ENCODE data around the gene MS4A3.

Gene MS4A3, protein sequence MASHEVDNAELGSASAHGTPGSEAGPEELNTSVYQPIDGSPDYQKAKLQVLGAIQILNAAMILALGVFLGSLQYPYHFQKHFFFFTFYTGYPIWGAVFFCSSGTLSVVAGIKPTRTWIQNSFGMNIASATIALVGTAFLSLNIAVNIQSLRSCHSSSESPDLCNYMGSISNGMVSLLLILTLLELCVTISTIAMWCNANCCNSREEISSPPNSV

DNA sequence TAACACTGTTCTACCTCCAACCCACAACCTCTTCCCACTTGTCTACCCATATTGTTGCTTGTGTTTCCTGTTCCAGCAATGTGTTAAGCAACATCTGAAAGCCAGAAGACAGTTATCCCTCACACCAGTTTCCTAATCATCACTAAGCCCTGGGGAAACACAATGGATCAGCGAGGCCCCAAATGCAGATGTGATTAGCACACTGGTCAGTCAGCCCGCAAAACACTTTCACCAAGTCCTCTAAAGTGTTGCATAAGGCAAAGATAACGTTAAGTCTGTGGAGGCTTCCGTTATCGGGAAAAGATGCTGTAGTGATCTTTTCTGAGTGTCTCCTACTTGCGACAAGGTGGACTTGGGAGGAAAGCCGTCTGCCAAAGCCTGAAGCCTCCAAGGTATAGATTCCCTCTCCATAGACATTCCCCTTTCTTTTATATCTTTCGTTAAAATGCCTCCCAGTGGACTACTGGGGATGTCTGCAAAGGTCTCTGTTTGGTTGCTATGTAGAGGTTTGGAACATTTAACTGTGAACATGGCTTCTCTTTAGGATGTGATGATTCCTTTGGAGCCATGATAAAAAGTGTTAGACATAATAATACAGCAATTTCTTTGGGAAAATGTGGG, at the start of gene MS4A3:
MS4A3 (plus strand) TSS at position 317 of the 621 bp plus-strand sequence. CDS start 4,496 bp downstream, outside the sequence.
- TF ChIP-seq GATA3 (IDR thresholded peaks at IDR 0.05; ENCODE audit: low read depth, low read length) = no peak
- TF ChIP-seq GATA2 (IDR thresholded peaks at IDR 0.05; ENCODE audit: low read depth, low read length) = no peak

DNA sequence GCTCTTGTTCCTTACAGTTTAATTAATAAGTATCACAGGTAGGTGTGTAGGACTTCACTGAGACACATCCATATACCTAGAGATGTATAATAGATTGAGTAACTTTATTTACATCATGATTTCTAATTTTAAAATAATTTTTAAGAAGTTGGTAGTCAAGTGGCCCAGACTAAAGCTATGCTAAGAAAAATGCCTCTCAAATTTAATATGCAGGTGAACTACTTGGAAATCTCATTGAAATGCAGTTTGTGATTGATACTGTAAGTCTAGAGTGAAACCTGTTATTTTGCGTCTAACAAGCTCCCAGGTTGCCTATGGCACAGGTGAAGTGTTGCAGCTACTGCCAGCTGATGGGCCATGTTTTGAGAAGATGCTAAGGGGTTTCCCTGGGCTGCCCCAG, 39.6 kb upstream of the MS4A3 start, which contains the start of gene OOSP4B:
OOSP4B (plus strand) TSS at position 301 of the 400 bp plus-strand sequence.
- TF ChIP-seq GATA2 (IDR thresholded peaks at IDR 0.05; ENCODE audit: low read depth, low read length) (no peak), GATA3 (IDR thresholded peaks at IDR 0.05; ENCODE audit: low read depth, low read length) (no peak)

DNA sequence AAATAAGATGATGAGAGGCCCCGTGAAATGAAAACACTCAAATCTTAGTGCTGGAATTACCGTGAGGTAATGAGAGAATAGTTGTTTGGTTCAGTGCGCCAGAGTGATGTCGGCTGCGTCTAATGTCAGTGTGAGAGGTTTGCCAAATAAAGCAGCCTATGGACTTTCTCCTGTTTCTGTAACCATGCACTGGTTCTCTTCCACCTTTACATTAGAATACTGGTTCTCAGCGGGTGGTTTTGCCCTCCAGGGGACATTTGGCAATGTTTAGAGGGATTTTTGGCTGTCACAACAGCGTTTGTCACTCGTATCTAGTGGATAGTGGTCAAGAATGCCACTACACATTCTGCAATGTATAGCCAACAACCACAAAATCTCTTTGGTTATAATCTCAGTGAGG, 38.4 kb upstream of the MS4A3 start:
- TF ChIP-seq GATA3 (IDR thresholded peaks at IDR 0.05; ENCODE audit: low read depth, low read length) (no peak), GATA2 (IDR thresholded peaks at IDR 0.05; ENCODE audit: low read depth, low read length) (no peak)

DNA sequence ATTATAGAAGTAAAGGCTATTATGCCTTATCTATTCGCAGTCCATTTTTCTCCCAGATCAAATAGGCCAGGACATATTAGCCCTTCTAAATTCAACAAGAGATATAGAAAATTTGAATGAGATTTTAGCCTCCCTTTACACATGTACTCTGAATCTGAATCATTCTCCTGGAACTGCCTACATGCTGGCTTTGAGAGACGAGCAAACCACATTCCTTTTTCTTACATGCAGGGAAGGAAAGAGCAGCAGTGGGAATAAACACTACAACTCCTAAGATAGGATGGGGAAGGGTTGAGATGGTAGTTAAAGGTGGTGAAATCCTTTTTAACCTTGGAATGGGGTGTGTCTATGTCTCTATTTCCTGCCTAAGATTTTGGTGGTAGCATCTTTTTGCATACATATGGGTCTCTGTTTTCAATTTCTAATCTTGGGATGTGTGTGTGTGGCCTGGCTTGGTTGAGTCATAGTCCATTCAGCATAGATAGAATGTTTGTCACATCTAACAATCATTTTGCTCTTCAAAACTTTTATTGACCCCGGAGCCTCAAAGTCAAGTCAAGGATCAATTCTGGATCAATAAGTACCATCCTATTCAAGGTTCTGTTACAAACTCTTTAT, 27.3 kb upstream of the MS4A3 start:
- no peak for TF ChIP-seq GATA3 (IDR thresholded peaks at IDR 0.05; ENCODE audit: low read depth, low read length)
- TF ChIP-seq GATA2 (IDR thresholded peaks at IDR 0.05; ENCODE audit: low read depth, low read length) = no peak

DNA sequence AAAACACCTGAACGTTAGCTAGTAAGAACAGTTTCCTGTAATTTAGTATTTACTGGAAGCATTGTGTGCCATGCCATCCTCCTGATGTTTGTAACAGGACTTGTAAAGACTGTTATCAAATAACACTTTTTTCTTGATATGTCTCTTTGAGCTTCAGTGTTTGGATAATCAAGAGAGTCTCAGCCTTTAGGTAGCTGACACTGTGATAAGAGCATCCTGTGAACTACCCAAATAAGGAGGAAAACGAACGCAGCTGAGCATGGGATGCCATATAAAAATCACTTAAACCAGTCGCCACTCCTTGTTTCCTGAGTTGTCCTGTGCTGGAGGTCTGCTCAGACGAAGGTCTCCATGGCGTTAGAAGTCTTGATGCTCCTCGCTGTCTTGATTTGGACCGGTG, 16.4 kb upstream of the MS4A3 start, which contains the start of gene OOSP2:
OOSP2 (plus strand) TSS at position 301 of the 400 bp plus-strand sequence; CDS start at position 352, 51 bp downstream.
- TF ChIP-seq GATA2 (IDR thresholded peaks at IDR 0.05; ENCODE audit: low read depth, low read length) = no peak
- TF ChIP-seq GATA3 (IDR thresholded peaks at IDR 0.05; ENCODE audit: low read depth, low read length) = no peak

DNA sequence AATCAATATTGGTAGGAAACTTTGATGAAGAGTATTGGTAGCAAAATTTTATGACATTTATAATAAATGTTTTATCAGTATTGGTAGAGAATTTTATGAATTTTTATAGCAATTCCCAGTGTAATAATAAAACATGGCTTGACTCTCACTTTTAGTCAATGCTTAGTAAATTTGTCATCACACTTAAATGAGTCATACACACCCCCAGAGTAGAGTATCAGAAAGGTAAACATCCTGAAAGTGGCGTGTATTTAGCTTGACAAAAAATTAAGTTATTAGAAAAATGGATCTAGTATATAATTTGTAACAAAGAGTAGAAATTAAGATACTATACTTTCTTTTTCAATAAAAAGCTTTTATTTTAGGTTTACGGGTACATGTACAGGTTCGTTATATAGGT, 2.6 kb downstream of the MS4A3 start:
- TF ChIP-seq GATA3 (IDR thresholded peaks at IDR 0.05; ENCODE audit: low read depth, low read length) (no peak), GATA2 (IDR thresholded peaks at IDR 0.05; ENCODE audit: low read depth, low read length) (no peak)

DNA sequence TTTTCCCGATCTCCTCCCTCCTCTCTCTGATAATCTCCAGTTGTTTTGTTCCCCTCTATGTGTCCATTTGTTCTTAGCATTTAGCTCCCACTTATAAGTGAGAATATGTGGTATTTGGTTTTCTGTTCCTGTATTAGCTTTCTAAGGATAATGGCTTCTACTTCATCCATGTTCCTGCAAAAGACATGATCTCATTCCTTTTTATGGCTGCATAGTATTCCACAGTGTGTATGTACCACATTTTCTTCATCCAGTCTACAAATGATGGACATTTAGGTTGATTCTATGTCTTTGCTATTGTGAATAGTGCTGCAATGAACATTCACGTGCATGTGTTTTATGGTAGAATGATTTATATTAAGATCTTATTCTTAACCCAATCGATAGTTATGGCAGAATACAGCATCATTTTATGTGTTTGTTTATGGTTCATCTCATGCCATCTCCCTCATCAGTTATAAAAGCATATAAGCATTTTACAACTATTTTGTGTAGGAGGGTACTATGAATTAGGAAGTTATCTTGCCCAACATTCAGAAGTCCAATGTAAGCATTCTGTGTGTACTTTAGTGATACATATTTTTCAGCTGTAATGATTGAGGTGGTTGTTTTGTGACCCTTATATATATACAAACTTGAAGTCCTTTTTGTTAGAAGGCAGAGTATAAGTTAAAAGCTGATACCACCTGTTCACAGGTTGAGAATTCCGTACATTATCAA, 3.2 kb downstream of the MS4A3 start:
- no peak for TF ChIP-seq GATA2 (IDR thresholded peaks at IDR 0.05; ENCODE audit: low read depth, low read length)
- TF ChIP-seq GATA3 (IDR thresholded peaks at IDR 0.05; ENCODE audit: low read depth, low read length) = no peak

DNA sequence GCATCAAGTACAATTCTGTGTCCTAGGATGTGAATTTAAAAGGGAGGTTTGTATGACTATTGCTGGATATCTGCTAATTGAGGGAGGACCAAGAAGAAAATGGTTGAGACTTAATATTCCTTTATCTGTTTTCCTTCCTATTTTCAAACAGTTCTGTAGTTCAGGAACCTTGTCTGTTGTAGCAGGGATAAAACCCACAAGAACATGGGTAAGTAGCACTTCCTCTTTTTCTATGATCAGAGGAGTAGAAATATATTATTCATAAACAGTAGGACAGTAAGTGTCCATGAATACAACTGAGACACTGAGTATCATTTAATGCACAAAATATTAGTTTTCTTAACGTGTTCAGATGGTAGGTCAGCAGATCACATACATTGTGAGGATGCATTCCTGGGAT, 7.6 kb downstream of the MS4A3 start:
- TF ChIP-seq GATA3 (IDR thresholded peaks at IDR 0.05; ENCODE audit: low read depth, low read length) = no peak

DNA sequence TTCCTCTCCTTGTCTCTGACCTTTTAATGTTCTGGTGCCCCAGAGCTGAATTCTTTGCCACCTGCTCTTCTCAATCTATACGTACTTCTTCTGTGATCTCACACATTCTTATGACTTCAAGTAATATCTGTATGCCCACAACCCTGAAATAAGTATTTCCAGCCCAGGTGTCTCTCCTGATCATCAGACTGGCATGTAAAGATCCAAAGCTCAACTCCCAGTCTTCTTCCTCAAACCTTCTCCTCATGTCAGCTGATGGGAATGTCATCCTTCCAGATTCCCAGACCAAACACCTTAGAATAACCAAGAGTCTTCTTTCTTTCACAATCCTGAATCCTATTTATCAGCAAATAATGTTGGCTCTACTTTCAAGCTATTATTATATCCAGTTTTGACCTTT, 9.3 kb downstream of the MS4A3 start:
- TF ChIP-seq GATA3 (IDR thresholded peaks at IDR 0.05; ENCODE audit: low read depth, low read length) (no peak), GATA2 (IDR thresholded peaks at IDR 0.05; ENCODE audit: low read depth, low read length) (no peak)

DNA sequence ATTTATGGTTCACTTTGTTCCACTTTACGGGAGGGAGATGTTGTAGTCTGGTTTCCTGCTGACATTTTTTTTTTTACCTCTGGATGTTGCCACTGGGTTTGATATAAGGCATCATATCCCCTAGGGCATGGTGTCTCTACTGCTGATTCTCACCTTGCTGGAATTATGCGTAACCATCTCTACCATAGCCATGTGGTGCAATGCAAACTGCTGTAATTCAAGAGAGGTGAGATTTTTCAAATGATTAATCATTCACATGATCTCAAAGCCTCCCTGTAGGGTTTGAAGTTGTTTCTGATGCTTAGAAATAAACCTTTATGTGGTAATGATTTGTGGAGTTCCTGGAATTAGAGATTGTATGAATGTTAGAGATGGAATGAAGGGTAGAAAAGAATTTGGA, 13.0 kb downstream of the MS4A3 start:
- TF ChIP-seq GATA2 (IDR thresholded peaks at IDR 0.05; ENCODE audit: low read depth, low read length) (0 out of 2 replicates have a peak, but pooled peaks have one; percentile 13), GATA3 (IDR thresholded peaks at IDR 0.05; ENCODE audit: low read depth, low read length) (0 out of 2 replicates have a peak, but pooled peaks have one; percentile 28)

DNA sequence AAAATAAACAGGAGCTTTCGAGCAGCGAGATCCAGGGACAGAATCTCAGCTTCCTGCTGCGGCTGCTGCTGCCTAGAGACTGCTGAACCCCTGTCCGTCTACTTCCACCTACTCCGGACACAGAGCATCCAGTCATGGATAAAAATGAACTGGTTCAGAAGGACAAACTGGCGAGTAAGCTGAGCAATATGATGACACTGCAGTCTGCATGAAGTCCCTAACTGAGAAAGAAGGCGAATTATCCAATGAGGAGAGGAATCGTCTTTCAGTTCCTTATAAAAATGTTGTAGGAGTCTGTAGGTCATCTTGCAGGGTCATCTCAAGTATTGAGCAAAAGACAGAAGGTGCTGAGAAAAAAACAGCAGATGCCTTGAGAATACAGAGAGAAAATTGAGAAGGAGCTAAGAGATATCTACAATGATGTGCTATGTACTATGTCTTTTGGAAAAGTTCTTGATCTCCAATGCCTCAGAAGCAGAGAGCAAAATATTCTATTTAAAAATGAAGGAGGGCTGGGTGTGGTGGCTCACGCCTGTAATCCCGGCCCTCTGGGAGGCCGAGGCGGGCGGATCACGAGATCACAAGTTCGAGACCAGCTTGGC, 20.9 kb downstream of the MS4A3 start:
- TF ChIP-seq GATA2 (IDR thresholded peaks at IDR 0.05; ENCODE audit: low read depth, low read length) (no peak), GATA3 (IDR thresholded peaks at IDR 0.05; ENCODE audit: low read depth, low read length) (no peak)

DNA sequence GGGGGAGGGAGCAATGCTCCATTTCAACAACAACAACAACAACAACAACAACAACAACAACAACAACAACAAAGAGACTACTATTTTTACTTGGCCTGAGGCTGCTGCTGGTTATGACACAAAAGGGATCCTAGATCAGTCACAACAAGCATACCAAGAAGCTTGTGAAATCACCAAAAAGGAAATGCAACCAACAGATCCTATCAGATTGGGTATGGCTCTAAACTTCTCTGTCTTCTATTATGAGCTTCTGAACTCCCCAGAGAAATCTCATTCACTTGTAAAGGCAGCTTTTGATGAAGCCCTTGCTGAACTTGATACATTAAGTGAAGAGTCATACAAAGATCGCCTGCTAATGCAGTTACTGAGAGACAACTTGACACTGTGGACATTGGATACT, 21.5 kb downstream of the MS4A3 start:
- TF ChIP-seq GATA3 (IDR thresholded peaks at IDR 0.05; ENCODE audit: low read depth, low read length) (no peak), GATA2 (IDR thresholded peaks at IDR 0.05; ENCODE audit: low read depth, low read length) (no peak)

DNA sequence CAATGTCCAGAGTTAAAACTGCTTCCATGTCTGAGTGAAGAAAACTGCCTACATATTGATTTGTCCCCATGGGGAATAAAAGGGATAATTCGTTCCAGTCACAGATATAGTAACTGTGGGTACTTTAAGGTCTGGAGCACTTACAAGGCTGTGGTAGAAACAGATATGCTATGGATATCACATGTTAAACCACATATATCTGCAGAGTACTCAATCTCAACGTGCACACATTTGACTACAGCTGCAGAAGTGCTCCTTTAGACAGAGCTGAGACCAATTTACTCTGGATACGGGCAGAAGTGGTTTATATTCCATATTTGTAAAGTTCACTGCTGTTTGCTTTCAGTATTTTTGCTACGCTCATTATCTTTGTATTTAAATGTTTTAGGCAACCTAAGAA, 22.3 kb downstream of the MS4A3 start:
- TF ChIP-seq GATA2 (IDR thresholded peaks at IDR 0.05; ENCODE audit: low read depth, low read length) (no peak), GATA3 (IDR thresholded peaks at IDR 0.05; ENCODE audit: low read depth, low read length) (no peak)

DNA sequence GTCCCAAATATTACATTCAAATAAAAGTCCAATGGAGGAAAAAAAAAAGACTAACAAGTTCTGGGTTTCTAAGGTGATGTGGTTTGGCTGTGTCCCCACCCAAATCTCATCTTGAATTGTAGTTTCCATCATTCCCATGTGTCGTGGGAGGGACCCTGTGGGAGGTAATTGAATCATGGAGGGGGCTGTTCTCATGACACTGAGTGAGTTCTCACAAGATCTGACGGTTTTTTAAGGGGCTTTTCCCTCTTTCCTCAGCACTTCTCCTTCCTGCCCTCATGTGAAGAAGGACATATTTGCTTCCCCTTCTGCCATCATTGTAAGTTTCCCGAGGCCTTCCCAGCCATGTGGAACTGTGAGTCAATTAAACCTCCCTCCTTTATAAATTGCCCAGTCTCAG, 24.1 kb downstream of the MS4A3 start:
- TF ChIP-seq GATA3 (IDR thresholded peaks at IDR 0.05; ENCODE audit: low read depth, low read length) (no peak), GATA2 (IDR thresholded peaks at IDR 0.05; ENCODE audit: low read depth, low read length) (no peak)
